B cell (primary cell): ENCODE results near the gene ARHGAP4. TPM values are rescaled to one million over a fixed set of nuclear protein-coding genes. Genes with fewer than 3 reads are reported as not detected.

Experiments used
- ATAC-seq: fragments of 200-7000 bp; cut with Tn5 transposase; one replicate; pipeline ENCODE4 v1.10.0; 2021; ENCODE audit warnings: low read depth, mild to moderate bottlenecking, moderate number of reproducible peaks, moderate library complexity
- CTCF ChIA-PET: fragments of 350-600 bp; sonication (Branson Sonifier 250); formaldehyde crosslinking; loops from one replicate; lab custom pipeline; 2021; ENCODE audit warnings: antibody characterized with exemption, inconsistent platforms; lab: Charles Lee
- POLR2A ChIA-PET: fragments of 350-600 bp; sonication (Branson Sonifier 250); formaldehyde crosslinking; loops from one replicate; lab custom pipeline; 2021; ENCODE audit warnings: antibody characterized with exemption; lab: Charles Lee
- DNase-seq: peaks from one replicate; pipeline ENCODE4 v3.0.0; 2013
- H2AFZ ChIP-seq: 2 replicates; pipeline ENCODE4 v1.6.1; 2012; ENCODE audit warnings: mild to moderate bottlenecking, low read depth, low read length; ENCODE audit not compliant: insufficient read depth, poor library complexity, severe bottlenecking
- H3K27ac ChIP-seq, 2 donors: 1 replicate in 1 of 2; 2 replicates in 1 of 2; pipeline ENCODE4 v1.5.1; 2012 to 2013; ENCODE audit warnings: low read length in 2 of 2, mild to moderate bottlenecking in 2 of 2, moderate library complexity in 1 of 2
- H3K27me3 ChIP-seq, 4 experiments: fragments of 200-600 bp in 1 of 4; sonication (generic) in 1 of 4; replicated peaks in 1 of 4; 1 replicate in 2 of 4; 2 replicates in 2 of 4; pipeline versions ENCODE4 v1.6.1 to v1.7.0; 2013 to 2016; ENCODE audit warnings: low read length in 3 of 4, mild to moderate bottlenecking in 2 of 4, mixed read lengths in 1 of 4, moderate library complexity in 1 of 4; ENCODE audit not compliant: insufficient read depth in 4 of 4, control insufficient read depth in 3 of 4; ENCODE audit errors: control extremely low read depth in 1 of 4
- H3K36me3 ChIP-seq, 2 experiments: replicated peaks in 1 of 2; 1 replicate in 1 of 2; 2 replicates in 1 of 2; pipeline versions ENCODE4 v1.6.1 to v1.7.1; 2013; ENCODE audit warnings: low read length in 1 of 2; ENCODE audit not compliant: insufficient read depth in 2 of 2, control insufficient read depth in 1 of 2; ENCODE audit errors: control extremely low read depth in 1 of 2, extremely low read depth in 1 of 2
- H3K4me1 ChIP-seq, 2 donors: fragments of 200-600 bp in 1 of 2; sonication (generic) in 1 of 2; 1 replicate in 1 of 2; 2 replicates in 1 of 2; pipeline versions ENCODE4 v1.5.1 to v1.6.1; 2013 to 2017; ENCODE audit warnings: low read length in 2 of 2; ENCODE audit not compliant: control insufficient read depth in 2 of 2, insufficient read depth in 2 of 2
- H3K4me2 ChIP-seq: replicated peaks from 2 replicates; pipeline ENCODE3; 2012; ENCODE audit warnings: mild to moderate bottlenecking, low read depth, low read length; ENCODE audit not compliant: poor library complexity, severe bottlenecking
- H3K4me3 ChIP-seq, 5 experiments: fragments of 200-600 bp in 1 of 5; sonication (generic) in 1 of 5; 1 replicate in 3 of 5; 2 replicates in 2 of 5; pipeline versions ENCODE4 v1.5.1 to v1.7.0; 2011 to 2016; ENCODE audit warnings: low read length in 4 of 5, mild to moderate bottlenecking in 4 of 5, low read depth in 2 of 5, control low read depth in 1 of 5, moderate library complexity in 1 of 5; ENCODE audit not compliant: insufficient read depth in 1 of 5; ENCODE audit errors: control extremely low read depth in 1 of 5, extremely low read depth in 1 of 5
- H3K79me2 ChIP-seq: fragments of 200-600 bp; sonication (generic); one replicate; pipeline ENCODE4 v1.6.0; 2016; ENCODE audit warnings: low read length; ENCODE audit not compliant: control insufficient read depth, insufficient read depth
- H3K9ac ChIP-seq: fragments of 200-600 bp; sonication (generic); 2 replicates; pipeline ENCODE4 v1.6.1; 2017; ENCODE audit warnings: mild to moderate bottlenecking, low read length, moderate library complexity
- H3K9me3 ChIP-seq, 3 donors: one replicate each; pipeline versions ENCODE4 v1.6.1 to v1.7.1; 2013; ENCODE audit warnings: low read length in 2 of 3; ENCODE audit not compliant: control insufficient read depth in 2 of 3, insufficient read depth in 1 of 3; ENCODE audit errors: control extremely low read depth in 1 of 3
- H4K20me1 ChIP-seq: 2 replicates; pipeline ENCODE4 v1.6.0; 2012; ENCODE audit warnings: mild to moderate bottlenecking, low read length; ENCODE audit not compliant: insufficient read depth, control insufficient read depth, poor library complexity, severe bottlenecking
- H3K27ac Mint-ChIP-seq: one replicate; pipeline ENCODE4 v1.8.0; 2021; ENCODE audit warnings: mixed read lengths
- H3K27me3 Mint-ChIP-seq: one replicate; pipeline ENCODE4 v1.8.0; 2021; ENCODE audit warnings: mixed read lengths
- H3K4me1 Mint-ChIP-seq: one replicate; pipeline ENCODE4 v1.8.0; 2021; ENCODE audit warnings: mixed read lengths
- H3K4me3 Mint-ChIP-seq: one replicate; pipeline ENCODE4 v1.8.0; 2021; ENCODE audit warnings: mixed read lengths
- H3K9me3 Mint-ChIP-seq: one replicate; pipeline ENCODE4 v1.8.0; 2022; ENCODE audit warnings: mixed read lengths; ENCODE audit not compliant: insufficient read depth
- EZH2 ChIP-seq: IDR thresholded peaks from 2 replicates; pipeline ENCODE4 v1.6.1; 2012; ENCODE audit warnings: borderline replicate concordance, low read depth, mild to moderate bottlenecking, moderate library complexity, low read length; ENCODE audit not compliant: insufficient read depth, poor library complexity, severe bottlenecking
- WGBS: methylation state at CpG from one replicate; pipeline ENCODE4 v1.1.5; 2013; ENCODE audit warnings: missing lambda C conversion rate; ENCODE audit not compliant: insufficient coverage; 5-methylcytosine and 5-hydroxymethylcytosine counted together
- intact Hi-C: fragments of 100-400 bp; cut with micrococcal nuclease; formaldehyde crosslinking; loops from one replicate; pipeline ENCODE4 v1.10.0; 2022
- polyA plus RNA-seq: library from polyadenylated mRNA; depleted of rRNA; stranded (reverse); fragments of >200 nt; gene quantifications from 2 replicates; pipeline ENCODE4 v1.2.3, GENCODE V29; 2012
- total RNA-seq, 2 donors: library from RNA; stranded (reverse); fragments of 120-200 nt in 1 of 2; gene quantifications; 1 replicate in 1 of 2; 2 replicates in 1 of 2; pipeline versions ENCODE4 v1.2.3 to v1.2.4, GENCODE V29; 2013 to 2022
- TF ChIP-seq, protein P1 (sequence below): fragments of 200-600 bp; IDR thresholded peaks from one replicate; pipeline ENCODE4 v1.8.0; 2022; ENCODE audit warnings: antibody characterized with exemption, mild to moderate bottlenecking

The ARHGAP4 gene
- total and polyA plus RNA-seq, 2 donors (not counting 1 experiment from before 2014, with no cell fraction given), result 242 to 711 TPM

DNA sequence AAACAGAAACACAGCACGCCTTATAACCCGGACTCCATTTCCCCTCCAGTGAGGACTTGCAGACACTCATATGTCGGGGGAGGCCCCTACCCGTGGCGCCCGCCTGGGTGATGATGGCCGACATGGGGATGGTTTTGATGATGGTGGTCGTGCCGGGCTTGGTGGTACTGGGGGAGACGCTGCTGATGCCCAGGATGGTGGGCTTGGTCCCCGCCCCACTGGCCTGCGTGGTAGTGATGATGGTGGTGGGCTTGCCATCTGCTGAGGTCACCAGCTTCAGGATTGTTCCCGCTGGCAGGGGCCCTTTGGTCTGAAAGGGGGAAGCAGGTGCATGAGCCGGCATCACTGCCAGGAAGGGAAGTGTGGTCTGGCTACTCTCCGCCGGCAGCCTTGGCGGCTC, 31.2 kb upstream of the ARHGAP4 start:
- H3K27me3 ChIP-seq, result no peaks in the 10 kb centered on the region
- no peaks in the 10 kb centered on the region for H3K27me3 Mint-ChIP-seq
- TF ChIP-seq, protein P1, sequence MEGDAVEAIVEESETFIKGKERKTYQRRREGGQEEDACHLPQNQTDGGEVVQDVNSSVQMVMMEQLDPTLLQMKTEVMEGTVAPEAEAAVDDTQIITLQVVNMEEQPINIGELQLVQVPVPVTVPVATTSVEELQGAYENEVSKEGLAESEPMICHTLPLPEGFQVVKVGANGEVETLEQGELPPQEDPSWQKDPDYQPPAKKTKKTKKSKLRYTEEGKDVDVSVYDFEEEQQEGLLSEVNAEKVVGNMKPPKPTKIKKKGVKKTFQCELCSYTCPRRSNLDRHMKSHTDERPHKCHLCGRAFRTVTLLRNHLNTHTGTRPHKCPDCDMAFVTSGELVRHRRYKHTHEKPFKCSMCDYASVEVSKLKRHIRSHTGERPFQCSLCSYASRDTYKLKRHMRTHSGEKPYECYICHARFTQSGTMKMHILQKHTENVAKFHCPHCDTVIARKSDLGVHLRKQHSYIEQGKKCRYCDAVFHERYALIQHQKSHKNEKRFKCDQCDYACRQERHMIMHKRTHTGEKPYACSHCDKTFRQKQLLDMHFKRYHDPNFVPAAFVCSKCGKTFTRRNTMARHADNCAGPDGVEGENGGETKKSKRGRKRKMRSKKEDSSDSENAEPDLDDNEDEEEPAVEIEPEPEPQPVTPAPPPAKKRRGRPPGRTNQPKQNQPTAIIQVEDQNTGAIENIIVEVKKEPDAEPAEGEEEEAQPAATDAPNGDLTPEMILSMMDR, result no peak
- TF ChIP-seq EZH2, result no peak
- no peak overlapping the region for H3K4me3 Mint-ChIP-seq
- no peaks in the 10 kb centered on the region for H3K9me3 ChIP-seq
- H3K36me3 ChIP-seq, result peaks cover 0 to 68% of the 10 kb centered on the region in 2 experiments
- WGBS, result 80% methylated on average over 11 of the region's 17 CpGs
- no peak overlapping the region for H3K4me2 ChIP-seq
- H4K20me1 ChIP-seq, result peaks cover 5% of the 10 kb centered on the region
- H3K79me2 ChIP-seq, result peaks cover 20% of the 10 kb centered on the region
- H2AFZ ChIP-seq, result no peak overlapping the region
- H3K4me3 ChIP-seq, result no peak overlapping the region
- DNase-seq (no peak), ATAC-seq (no peak)
- H3K9me3 Mint-ChIP-seq, result no peaks in the 10 kb centered on the region
- H3K9ac ChIP-seq, result no peak overlapping the region
- intact Hi-C loops, result no loop called here
- H3K4me1 Mint-ChIP-seq, result peaks cover 2% of the 10 kb centered on the region
- H3K4me1 ChIP-seq, result peaks cover 0 to 4% of the 10 kb centered on the region in 2 donors
- CTCF ChIA-PET, result no interaction called here
- H3K27ac Mint-ChIP-seq, result peak overlapping the region; percentile 32
- H3K27ac ChIP-seq, result no peak overlapping the region
- POLR2A ChIA-PET, result no interaction called here

DNA sequence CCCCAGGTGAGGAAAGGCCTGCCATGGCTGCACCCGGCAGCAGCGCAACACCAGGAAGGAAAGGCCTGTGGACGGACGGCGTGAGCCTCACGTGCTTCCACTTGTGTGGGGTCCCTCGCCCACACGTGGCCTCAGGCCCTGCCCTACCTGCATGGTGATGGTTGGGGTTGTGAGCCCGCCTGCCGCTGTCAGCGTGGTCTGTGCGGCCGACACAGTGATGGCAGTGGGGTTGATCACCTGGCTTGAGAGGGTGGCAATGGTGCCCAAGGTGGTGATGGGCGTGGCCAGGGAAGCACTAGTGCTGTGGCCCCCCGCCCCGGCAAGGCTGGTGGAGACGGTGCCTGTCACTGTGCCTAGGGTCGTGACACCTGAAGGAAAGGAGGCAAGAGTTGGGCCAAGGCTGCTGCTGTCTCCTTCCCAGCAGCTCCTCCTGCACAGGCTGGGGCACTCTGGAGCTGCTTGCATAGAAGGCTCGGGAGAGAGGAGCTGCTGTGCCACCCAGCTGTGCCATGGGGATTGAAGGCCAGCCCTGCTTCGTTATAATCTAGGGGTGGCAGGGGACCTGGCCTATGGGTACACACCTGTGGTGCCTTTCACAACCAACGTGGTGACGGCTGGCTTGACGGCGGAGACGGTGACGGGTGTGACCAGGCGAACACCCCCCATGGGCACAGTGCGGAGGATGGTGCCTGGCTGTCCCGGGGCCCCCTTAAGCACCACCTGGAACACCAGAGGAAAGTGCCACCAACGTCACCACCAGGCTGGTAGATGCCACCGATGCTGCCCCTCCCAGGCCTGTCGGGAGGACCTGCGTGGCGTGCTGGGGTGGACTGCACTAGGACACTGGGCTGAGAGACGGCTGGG, 30.2 kb upstream of the ARHGAP4 start:
- DNase-seq (no peak), ATAC-seq (no peak)
- H3K27me3 ChIP-seq, result no peaks in the 10 kb centered on the region
- CTCF ChIA-PET, result no interaction called here
- no peak for TF ChIP-seq EZH2
- TF ChIP-seq, protein P1, result no peak
- 94% methylated on average over 32 of the region's 35 CpGs for WGBS
- H2AFZ ChIP-seq, result no peak overlapping the region
- no peak overlapping the region for H3K27ac Mint-ChIP-seq
- no peak overlapping the region for H3K4me2 ChIP-seq
- peaks cover 0 to 66% of the 10 kb centered on the region in 2 experiments for H3K36me3 ChIP-seq
- H3K4me3 Mint-ChIP-seq, result no peak overlapping the region
- no peaks in the 10 kb centered on the region for H4K20me1 ChIP-seq
- H3K27ac ChIP-seq, result no peak overlapping the region
- no peak overlapping the region for H3K4me3 ChIP-seq
- H3K9ac ChIP-seq, result no peak overlapping the region
- peaks cover 11% of the 10 kb centered on the region for H3K79me2 ChIP-seq
- H3K4me1 ChIP-seq, result peaks cover 0 to 4% of the 10 kb centered on the region in 2 donors
- H3K9me3 ChIP-seq, result no peaks in the 10 kb centered on the region
- intact Hi-C loops, result no loop called here
- POLR2A ChIA-PET, result no interaction called here
- no peaks in the 10 kb centered on the region for H3K27me3 Mint-ChIP-seq
- no peaks in the 10 kb centered on the region for H3K9me3 Mint-ChIP-seq
- H3K4me1 Mint-ChIP-seq, result peaks cover 2% of the 10 kb centered on the region
